Measurements from ENCODE around the gene CBFA2T3. TPM values are rescaled to one million over a fixed set of nuclear protein-coding genes. Genes with fewer than 3 reads are reported as not detected.

CBFA2T3 gene
- total RNA-seq, 4 donors from 2014 or later = 1.4 to 5.8 (median 1.5) TPM

DNA sequence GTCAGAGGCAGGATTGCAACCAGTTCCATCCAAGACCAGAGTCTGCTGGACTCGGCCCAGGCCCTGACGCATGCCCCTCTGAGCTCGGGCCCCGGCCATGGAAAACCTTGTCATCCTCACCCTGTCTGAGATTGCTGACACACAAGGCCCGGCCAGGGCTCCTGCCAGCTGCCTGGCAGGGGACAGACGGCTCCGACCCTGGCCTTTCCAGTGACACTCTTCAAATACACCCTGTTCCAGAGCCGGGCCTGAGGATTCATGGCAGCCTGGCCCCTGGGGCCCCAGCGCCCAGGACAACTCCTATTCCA lies 107.4 kb downstream of the CBFA2T3 start:
- H3K9me3 ChIP-seq = no peaks in the 10 kb centered on the region
- no peak overlapping the region for H3K27ac ChIP-seq
- H3K36me3 ChIP-seq = no peaks in the 10 kb centered on the region
- peaks cover 82% of the 10 kb centered on the region for H3K27me3 ChIP-seq
- TF ChIP-seq, protein P1, sequence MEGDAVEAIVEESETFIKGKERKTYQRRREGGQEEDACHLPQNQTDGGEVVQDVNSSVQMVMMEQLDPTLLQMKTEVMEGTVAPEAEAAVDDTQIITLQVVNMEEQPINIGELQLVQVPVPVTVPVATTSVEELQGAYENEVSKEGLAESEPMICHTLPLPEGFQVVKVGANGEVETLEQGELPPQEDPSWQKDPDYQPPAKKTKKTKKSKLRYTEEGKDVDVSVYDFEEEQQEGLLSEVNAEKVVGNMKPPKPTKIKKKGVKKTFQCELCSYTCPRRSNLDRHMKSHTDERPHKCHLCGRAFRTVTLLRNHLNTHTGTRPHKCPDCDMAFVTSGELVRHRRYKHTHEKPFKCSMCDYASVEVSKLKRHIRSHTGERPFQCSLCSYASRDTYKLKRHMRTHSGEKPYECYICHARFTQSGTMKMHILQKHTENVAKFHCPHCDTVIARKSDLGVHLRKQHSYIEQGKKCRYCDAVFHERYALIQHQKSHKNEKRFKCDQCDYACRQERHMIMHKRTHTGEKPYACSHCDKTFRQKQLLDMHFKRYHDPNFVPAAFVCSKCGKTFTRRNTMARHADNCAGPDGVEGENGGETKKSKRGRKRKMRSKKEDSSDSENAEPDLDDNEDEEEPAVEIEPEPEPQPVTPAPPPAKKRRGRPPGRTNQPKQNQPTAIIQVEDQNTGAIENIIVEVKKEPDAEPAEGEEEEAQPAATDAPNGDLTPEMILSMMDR (IDR thresholded peaks at IDR 0.05) = no peak
- no peak for TF ChIP-seq POLR2A (IDR thresholded peaks at IDR 0.05)
- TF ChIP-seq EP300 (IDR thresholded peaks at IDR 0.05) = no peak
- TF ChIP-seq POLR2AphosphoS5 (IDR thresholded peaks at IDR 0.05) = no peak
- no peak for ATAC-seq
- H3K4me1 ChIP-seq = peaks cover 0 to 12% (median 0%) of the 10 kb centered on the region in 3 donors
- 71% methylated on average over 1 of the region's 9 CpGs; no CpG with 5 or more reads in 1 of the 2 donors for WGBS, 2 donors (ENCODE audit: low coverage in 1 of 2)
- no peak overlapping the region for H3K4me3 ChIP-seq

DNA sequence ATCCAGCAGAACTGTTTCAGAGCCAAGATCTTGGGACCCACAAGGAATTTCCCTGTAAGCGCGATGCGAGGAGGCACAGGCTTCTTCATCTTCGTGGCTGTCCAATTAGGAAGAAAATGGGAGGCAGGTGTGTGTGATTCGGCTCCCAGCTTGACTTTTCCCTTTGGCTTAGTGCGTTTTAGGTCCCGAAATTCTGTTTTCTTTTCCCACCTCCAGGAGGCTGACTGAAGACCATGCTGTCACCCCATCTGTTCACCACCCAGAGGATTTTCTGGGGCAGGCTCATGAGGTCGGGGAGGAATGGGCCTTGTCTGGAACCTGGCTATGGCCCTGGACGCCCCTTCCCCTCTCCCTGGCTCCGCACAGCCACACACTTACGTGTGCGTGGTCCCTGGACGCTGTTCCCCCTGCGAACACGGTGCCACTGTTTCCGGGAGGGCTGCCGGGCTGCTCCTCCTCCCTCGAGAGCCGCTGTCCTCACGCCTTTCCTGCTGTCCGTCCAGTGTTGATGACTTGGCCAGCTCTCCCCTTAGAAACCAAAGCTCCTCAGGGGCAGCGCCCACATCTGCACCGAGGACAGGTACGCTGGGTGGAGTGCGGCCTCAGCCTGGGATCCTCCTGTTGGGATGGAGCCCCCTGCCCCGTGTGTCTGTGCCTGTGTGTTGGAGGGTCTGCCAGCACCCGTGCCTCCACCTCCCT lies 107.9 kb downstream of the CBFA2T3 start:
- Histone ChIP-seq H3K27me3 (peaks cover 81% of the 10 kb centered on the region), H3K36me3 (no peaks in the 10 kb centered on the region), H3K4me3 (no peak overlapping the region), H3K27ac (no peak overlapping the region), H3K9me3 (no peaks in the 10 kb centered on the region), H3K4me1 (peaks cover 0 to 12% (median 0%) of the 10 kb centered on the region in 3 donors)
- 85% methylated on average over 9 of the region's 27 CpGs; no CpG with 5 or more reads in 1 of the 2 donors for WGBS, 2 donors (ENCODE audit: low coverage in 1 of 2)
- no peak for ATAC-seq
- TF ChIP-seq POLR2A (IDR thresholded peaks at IDR 0.05) (no peak), POLR2AphosphoS5 (IDR thresholded peaks at IDR 0.05) (no peak), EP300 (IDR thresholded peaks at IDR 0.05) (no peak)
- TF ChIP-seq, protein P1 (IDR thresholded peaks at IDR 0.05) = no peak

DNA sequence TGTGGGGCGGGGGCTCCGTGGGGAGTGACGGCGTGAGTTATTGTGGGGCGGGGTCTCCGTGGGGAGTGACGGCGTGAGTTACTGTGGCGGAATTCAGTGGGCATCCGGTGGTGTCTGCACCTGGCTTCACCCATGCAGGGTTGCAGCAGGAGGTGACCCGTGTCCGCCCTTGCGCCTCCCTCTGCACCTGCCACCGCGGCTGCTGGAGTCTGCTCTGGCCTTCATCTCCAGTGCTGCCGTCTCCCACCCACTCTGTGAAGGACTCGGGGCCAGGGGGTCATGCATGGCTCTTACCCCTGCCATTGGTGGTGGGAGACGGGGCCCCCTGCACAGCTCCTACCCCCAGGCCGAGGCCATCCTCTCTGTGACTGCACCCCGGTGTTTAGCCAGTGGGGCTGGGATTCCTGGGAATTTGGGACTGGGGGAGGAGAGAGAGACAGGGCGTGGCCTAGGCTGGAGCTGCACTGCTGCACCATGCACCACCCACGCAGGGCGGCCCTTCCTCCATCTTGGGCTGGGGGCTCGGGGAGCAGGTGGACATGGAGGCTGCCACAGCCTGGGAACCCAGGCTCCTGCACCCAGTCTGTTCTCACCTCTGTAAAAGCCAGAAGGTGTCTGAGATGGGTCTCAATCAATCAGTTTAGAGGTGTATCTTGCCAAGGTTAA lies 109.3 kb downstream of the CBFA2T3 start:
- H3K4me1 ChIP-seq = peaks cover 0 to 12% (median 0%) of the 10 kb centered on the region in 3 donors
- peaks cover 0 to 13% of the 10 kb centered on the region in 2 donors for H3K36me3 ChIP-seq
- TF ChIP-seq POLR2AphosphoS5 (IDR thresholded peaks at IDR 0.05) (no peak), EP300 (IDR thresholded peaks at IDR 0.05) (no peak), POLR2A (IDR thresholded peaks at IDR 0.05) (no peak)
- H3K27ac ChIP-seq = no peak overlapping the region
- no peak for ATAC-seq
- no peaks in the 10 kb centered on the region for H3K9me3 ChIP-seq
- peaks cover 67% of the 10 kb centered on the region for H3K27me3 ChIP-seq
- 80% methylated on average over 7 of the region's 24 CpGs; no CpG with 5 or more reads in 1 of the 2 donors for WGBS, 2 donors (ENCODE audit: low coverage in 1 of 2)
- no peak overlapping the region for H3K4me3 ChIP-seq

DNA sequence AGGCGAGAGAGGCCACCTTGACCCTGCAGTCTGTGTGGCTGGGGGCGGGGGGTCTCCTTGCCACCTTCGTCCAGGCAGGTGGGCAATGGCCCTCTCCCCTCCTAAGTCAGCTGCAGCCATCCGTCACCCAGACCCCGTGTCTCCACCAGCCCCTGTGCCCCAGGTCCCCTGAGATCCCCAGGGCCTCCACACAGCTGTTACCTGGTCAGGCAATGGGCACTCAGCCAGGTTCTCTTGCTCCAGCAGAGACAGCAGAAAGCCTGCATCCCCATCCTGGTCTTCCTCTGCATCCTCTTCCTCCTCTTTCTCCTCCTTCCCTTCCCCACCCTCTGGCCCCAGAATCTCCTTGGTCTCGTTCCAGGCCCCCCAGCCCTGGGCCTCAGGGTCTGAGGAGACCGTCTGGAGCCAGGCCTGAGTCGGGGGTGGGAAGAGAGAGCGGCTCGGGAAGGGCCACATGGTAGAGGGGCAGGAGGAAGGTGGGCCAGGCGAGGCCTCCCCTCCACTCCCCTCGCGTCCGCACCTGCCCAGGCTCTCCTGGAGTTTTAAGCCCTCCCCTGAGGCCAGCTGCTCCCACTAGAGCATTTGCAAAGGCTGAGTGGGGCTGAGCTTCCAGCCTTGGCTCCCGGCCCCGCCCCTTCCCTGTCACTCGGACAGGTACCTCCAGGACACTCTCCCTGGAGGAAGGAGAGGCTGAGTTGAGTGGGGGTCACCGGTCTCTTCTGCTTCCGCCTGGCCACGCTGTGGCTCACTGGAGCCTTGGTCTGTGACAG lies 110.7 kb downstream of the CBFA2T3 start, which contains the start of gene PABPN1L:
PABPN1L (minus strand) TSS at position 510 of the 770 bp plus-strand sequence; CDS start at position 456, 54 bp downstream.
- Histone ChIP-seq H3K36me3 (peaks cover 0 to 27% of the 10 kb centered on the region in 2 donors), H3K4me1 (peaks cover 0 to 11% (median 0%) of the 10 kb centered on the region in 3 donors), H3K27me3 (peaks cover 53% of the 10 kb centered on the region), H3K4me3 (no peak within 1 kb of the TSS), H3K27ac (no peak within 1 kb of the TSS), H3K9me3 (no peaks in the 10 kb centered on the region)
- TF ChIP-seq POLR2A (IDR thresholded peaks at IDR 0.05) (no peak), EP300 (IDR thresholded peaks at IDR 0.05) (no peak)
- WGBS, 2 donors (ENCODE audit: low coverage in 1 of 2) = 48% methylated on average over 2 of the region's 20 CpGs; no CpG with 5 or more reads in 1 of the 2 donors
- no peak for ATAC-seq

DNA sequence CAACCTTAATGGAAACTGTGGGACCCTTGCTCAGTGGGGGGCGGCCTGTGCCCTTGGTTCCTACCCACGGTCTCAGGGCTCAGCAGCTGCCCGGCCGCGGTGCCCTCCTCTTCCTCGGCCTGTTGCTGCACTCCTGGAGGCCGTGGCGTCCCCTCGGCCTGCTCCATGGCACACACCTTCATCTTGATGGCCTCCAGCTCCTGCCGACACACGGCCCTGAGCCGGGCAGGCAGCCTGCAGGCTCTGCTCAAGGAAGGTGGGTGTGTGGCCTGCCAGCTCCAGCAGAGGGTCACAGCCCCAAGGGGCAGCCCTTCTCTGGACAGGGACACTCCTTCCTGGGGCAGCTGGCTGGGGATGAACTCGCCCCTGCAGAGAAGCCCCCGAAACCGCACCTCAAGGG lies 111.3 kb downstream of the CBFA2T3 start:
- WGBS, 2 donors (ENCODE audit: low coverage in 1 of 2) = 80 to 100% methylated on average over 1 of the region's 15 CpGs
- peaks cover 0 to 5% (median 0%) of the 10 kb centered on the region in 3 donors for H3K4me1 ChIP-seq
- no peaks in the 10 kb centered on the region for H3K9me3 ChIP-seq
- no peak overlapping the region for H3K27ac ChIP-seq
- TF ChIP-seq POLR2A (IDR thresholded peaks at IDR 0.05) = no peak
- no peak for TF ChIP-seq POLR2AphosphoS5 (IDR thresholded peaks at IDR 0.05)
- TF ChIP-seq, protein P1 (IDR thresholded peaks at IDR 0.05) = no peak
- no peak for TF ChIP-seq EP300 (IDR thresholded peaks at IDR 0.05)
- no peak overlapping the region for H3K4me3 ChIP-seq
- peaks cover 47% of the 10 kb centered on the region for H3K27me3 ChIP-seq
- ATAC-seq = no peak
- peaks cover 0 to 33% of the 10 kb centered on the region in 2 donors for H3K36me3 ChIP-seq

Measured in gastroesophageal sphincter (tissue), 4 donors.